EL (cell line): Measurements from ENCODE around the gene WDR7.

ENCODE experiments used
- DNase-seq: peaks from one replicate; pipeline ENCODE4 v3.0.0-alpha.2; 2016

The WDR7 gene

GRCh38 chr18:56952026-56952425 lies 300.9 kb downstream of the WDR7 start:
- no peak for DNase-seq

- DNase-seq = no peak
Measured at GRCh38 chr18:56953428-56954198, 302.5 kb downstream of the WDR7 start.

- DNase-seq = no peak
Measured at GRCh38 chr18:56955490-56955889, 304.3 kb downstream of the WDR7 start.

- DNase-seq = no peak
Measured at GRCh38 chr18:56959120-56959519, 308.0 kb downstream of the WDR7 start.

- no peak for DNase-seq
Measured at GRCh38 chr18:56962322-56962721, 311.2 kb downstream of the WDR7 start.

GRCh38 chr18:56967035-56967434 lies 315.9 kb downstream of the WDR7 start:
- no peak for DNase-seq

- DNase-seq = peak; percentile 15
Measured at GRCh38 chr18:56973487-56973886, 322.3 kb downstream of the WDR7 start.

- no peak for DNase-seq
Measured at GRCh38 chr18:56974141-56974540, 323.0 kb downstream of the WDR7 start.

- no peak for DNase-seq
Measured at GRCh38 chr18:56975276-56975675, 324.1 kb downstream of the WDR7 start.

- DNase-seq = no peak
Measured at GRCh38 chr18:56977309-56977708, 326.1 kb downstream of the WDR7 start.

GRCh38 chr18:56977771-56978170 lies 326.6 kb downstream of the WDR7 start:
- DNase-seq = no peak

- DNase-seq = no peak
Measured at GRCh38 chr18:56980151-56980550, 329.0 kb downstream of the WDR7 start.

GRCh38 chr18:56982766-56983165 lies 331.6 kb downstream of the WDR7 start:
- no peak for DNase-seq

- DNase-seq = no peak
Measured at GRCh38 chr18:56983275-56983992, 332.3 kb downstream of the WDR7 start.

- DNase-seq = no peak
Measured at GRCh38 chr18:56984731-56985130, 333.6 kb downstream of the WDR7 start.

GRCh38 chr18:56986829-56987228 lies 335.7 kb downstream of the WDR7 start:
- DNase-seq = no peak

- DNase-seq = no peak
Measured at GRCh38 chr18:56987236-56987635, 336.1 kb downstream of the WDR7 start.

- no peak for DNase-seq
Measured at GRCh38 chr18:56988022-56988421, 336.9 kb downstream of the WDR7 start.

GRCh38 chr18:56990678-56991077 lies 339.5 kb downstream of the WDR7 start:
- DNase-seq = no peak

- peak; percentile 2 for DNase-seq
Measured at GRCh38 chr18:56992777-56993176, 341.6 kb downstream of the WDR7 start.

- no peak for DNase-seq
Measured at GRCh38 chr18:56995579-56996188, 344.5 kb downstream of the WDR7 start.

- no peak for DNase-seq
Measured at GRCh38 chr18:56997200-56997599, 346.0 kb downstream of the WDR7 start.

GRCh38 chr18:56999823-57000222 lies 348.7 kb downstream of the WDR7 start:
- DNase-seq = no peak

GRCh38 chr18:57002627-57003026 lies 351.5 kb downstream of the WDR7 start:
- no peak for DNase-seq
